ENCODE results near the gene LYZL4. TPM values are rescaled to one million over a fixed set of nuclear protein-coding genes. Genes with fewer than 3 reads are reported as not detected.

LYZL4 gene
- total RNA-seq, 4 donors from 2014 or later = not detected

- H3K9me3 ChIP-seq = peaks cover 0 to 9% (median 0%) of the 10 kb centered on the region in 3 donors
- peak overlapping the region in 2 of 4 donors; percentile 68 for H3K27ac ChIP-seq
- no peak for TF ChIP-seq POLR2A (IDR thresholded peaks at IDR 0.05)
- no peak for TF ChIP-seq EP300 (IDR thresholded peaks at IDR 0.05)
- TF ChIP-seq CTCF (IDR thresholded peaks at IDR 0.05) = no peak
- TF ChIP-seq POLR2AphosphoS5 (IDR thresholded peaks at IDR 0.05) = no peak
- H3K4me3 ChIP-seq = no peak overlapping the region
- 75% methylated on average over 2 of the region's 2 CpGs for WGBS, 2 donors (ENCODE audit: low coverage in 1 of 2)
- H3K27me3 ChIP-seq = no peaks in the 10 kb centered on the region
- peaks cover 0 to 16% (median 0%) of the 10 kb centered on the region in 3 donors for H3K4me1 ChIP-seq
- H3K36me3 ChIP-seq = no peaks in the 10 kb centered on the region
- ATAC-seq = no peak
Measured at GRCh38 chr3:42451116-42451515, 40.7 kb upstream of the LYZL4 start.

GRCh38 chr3:42450567-42450966 lies 40.2 kb upstream of the LYZL4 start:
- Histone ChIP-seq H3K27ac (no peak overlapping the region), H3K36me3 (no peaks in the 10 kb centered on the region), H3K4me1 (peaks cover 0 to 16% (median 0%) of the 10 kb centered on the region in 3 donors), H3K27me3 (no peaks in the 10 kb centered on the region), H3K4me3 (no peak overlapping the region), H3K9me3 (peaks cover 0 to 9% (median 0%) of the 10 kb centered on the region in 3 donors)
- no peak for TF ChIP-seq CTCF (IDR thresholded peaks at IDR 0.05)
- TF ChIP-seq POLR2A (IDR thresholded peaks at IDR 0.05) = no peak
- no peak for ATAC-seq
- WGBS, 2 donors (ENCODE audit: low coverage in 1 of 2) = 100% methylated on average over 1 of the region's 1 CpG

GRCh38 chr3:42447481-42447880 lies 37.1 kb upstream of the LYZL4 start:
- WGBS, 2 donors (ENCODE audit: low coverage in 1 of 2) = 73% methylated on average over 1 of the region's 1 CpG; no CpG with 5 or more reads in 1 of the 2 donors
- Histone ChIP-seq H3K27ac (no peak overlapping the region), H3K4me1 (peaks cover 0 to 16% (median 0%) of the 10 kb centered on the region in 3 donors), H3K4me3 (no peak overlapping the region), H3K36me3 (no peaks in the 10 kb centered on the region), H3K27me3 (peaks cover 4% of the 10 kb centered on the region), H3K9me3 (no peaks in the 10 kb centered on the region)
- TF ChIP-seq POLR2AphosphoS5 (IDR thresholded peaks at IDR 0.05) (no peak), POLR2A (IDR thresholded peaks at IDR 0.05) (no peak), EP300 (IDR thresholded peaks at IDR 0.05) (no peak), CTCF (IDR thresholded peaks at IDR 0.05) (no peak)
- ATAC-seq = no peak

GRCh38 chr3:42446111-42447050 lies 36.0 kb upstream of the LYZL4 start:
- Histone ChIP-seq H3K36me3 (no peaks in the 10 kb centered on the region), H3K4me1 (peaks cover 0 to 7% (median 0%) of the 10 kb centered on the region in 3 donors), H3K27ac (no peak overlapping the region), H3K27me3 (peaks cover 9% of the 10 kb centered on the region), H3K4me3 (no peak overlapping the region), H3K9me3 (no peaks in the 10 kb centered on the region)
- no peak for ATAC-seq
- TF ChIP-seq EP300 (IDR thresholded peaks at IDR 0.05) (no peak), POLR2AphosphoS5 (IDR thresholded peaks at IDR 0.05) (no peak), CTCF (IDR thresholded peaks at IDR 0.05) (no peak), POLR2A (IDR thresholded peaks at IDR 0.05) (no peak)
- WGBS, 2 donors (ENCODE audit: low coverage in 1 of 2) = 70 to 93% methylated on average over 3 to 4 of the region's 4 CpGs

All from gastroesophageal sphincter (tissue), 4 donors.